Measurements from ENCODE around the gene MOB2. TPM values are rescaled to one million over a fixed set of nuclear protein-coding genes. Genes with fewer than 3 reads are reported as not detected.

The MOB2 gene
- total RNA-seq, 2 experiments from 2014 or later: 37.0 to 38.3 TPM

DNA sequence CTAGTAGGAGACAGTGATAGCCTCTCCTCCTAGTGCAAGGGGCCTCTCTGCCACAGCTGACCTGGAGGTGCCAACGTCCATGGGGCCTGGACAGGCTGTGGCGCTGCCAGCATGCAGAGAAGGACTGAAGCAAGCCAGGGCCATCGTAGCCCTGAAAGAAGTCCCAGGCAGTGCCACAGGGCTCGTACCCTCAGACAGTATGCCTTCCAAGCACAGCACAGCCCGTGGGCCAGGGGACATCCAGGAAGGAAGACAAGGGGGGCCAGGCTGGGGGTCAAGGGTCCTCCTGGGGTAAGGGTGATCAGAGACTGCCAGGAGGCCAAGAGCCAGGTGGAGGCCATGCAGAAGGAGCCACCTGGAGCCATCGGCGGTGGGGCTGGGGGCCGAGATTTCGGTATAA lies 20.4 kb upstream of the MOB2 start:
- H3K36me3 ChIP-seq (ENCODE audit: insufficient read depth, low read length): peaks cover 14% of the 10 kb centered on the region
- Mint-ChIP-seq H3K27ac (no peak overlapping the region), H3K27me3 (no peaks in the 10 kb centered on the region), H3K9me3 (no peaks in the 10 kb centered on the region), H3K36me3 (ENCODE audit: low read depth) (no peaks in the 10 kb centered on the region), H3K4me3 (no peak overlapping the region), H3K4me1 (ENCODE audit: low read depth) (peaks cover 21% of the 10 kb centered on the region)
- intact Hi-C loops (cut with DNase I, micrococcal nuclease): no loop called here
- no peaks in the 10 kb centered on the region for H3K9me3 ChIP-seq (ENCODE audit: control insufficient read depth in 1 of 2, insufficient read depth in 1 of 2, low read length in 2 of 2)
- H3K27ac ChIP-seq (ENCODE audit: low read depth in 1 of 2, low read length in 2 of 2): no peak overlapping the region
- ATAC-seq (ENCODE audit: poor library complexity): no peak
- no peak for DNase-seq
- peaks cover 40% of the 10 kb centered on the region for H3K4me1 ChIP-seq (ENCODE audit: insufficient read depth, low read length)
- POLR2A ChIA-PET: no interaction called here
- TF ChIP-seq, protein P1, sequence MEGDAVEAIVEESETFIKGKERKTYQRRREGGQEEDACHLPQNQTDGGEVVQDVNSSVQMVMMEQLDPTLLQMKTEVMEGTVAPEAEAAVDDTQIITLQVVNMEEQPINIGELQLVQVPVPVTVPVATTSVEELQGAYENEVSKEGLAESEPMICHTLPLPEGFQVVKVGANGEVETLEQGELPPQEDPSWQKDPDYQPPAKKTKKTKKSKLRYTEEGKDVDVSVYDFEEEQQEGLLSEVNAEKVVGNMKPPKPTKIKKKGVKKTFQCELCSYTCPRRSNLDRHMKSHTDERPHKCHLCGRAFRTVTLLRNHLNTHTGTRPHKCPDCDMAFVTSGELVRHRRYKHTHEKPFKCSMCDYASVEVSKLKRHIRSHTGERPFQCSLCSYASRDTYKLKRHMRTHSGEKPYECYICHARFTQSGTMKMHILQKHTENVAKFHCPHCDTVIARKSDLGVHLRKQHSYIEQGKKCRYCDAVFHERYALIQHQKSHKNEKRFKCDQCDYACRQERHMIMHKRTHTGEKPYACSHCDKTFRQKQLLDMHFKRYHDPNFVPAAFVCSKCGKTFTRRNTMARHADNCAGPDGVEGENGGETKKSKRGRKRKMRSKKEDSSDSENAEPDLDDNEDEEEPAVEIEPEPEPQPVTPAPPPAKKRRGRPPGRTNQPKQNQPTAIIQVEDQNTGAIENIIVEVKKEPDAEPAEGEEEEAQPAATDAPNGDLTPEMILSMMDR (IDR thresholded peaks at IDR 0.05): no peak
- H3K4me3 ChIP-seq (ENCODE audit: low read length): no peak overlapping the region
- no peaks in the 10 kb centered on the region for H3K27me3 ChIP-seq (ENCODE audit: control insufficient read depth in 1 of 2, insufficient read depth in 2 of 2, low read length in 2 of 2)
- CTCF ChIA-PET: no interaction called here

DNA sequence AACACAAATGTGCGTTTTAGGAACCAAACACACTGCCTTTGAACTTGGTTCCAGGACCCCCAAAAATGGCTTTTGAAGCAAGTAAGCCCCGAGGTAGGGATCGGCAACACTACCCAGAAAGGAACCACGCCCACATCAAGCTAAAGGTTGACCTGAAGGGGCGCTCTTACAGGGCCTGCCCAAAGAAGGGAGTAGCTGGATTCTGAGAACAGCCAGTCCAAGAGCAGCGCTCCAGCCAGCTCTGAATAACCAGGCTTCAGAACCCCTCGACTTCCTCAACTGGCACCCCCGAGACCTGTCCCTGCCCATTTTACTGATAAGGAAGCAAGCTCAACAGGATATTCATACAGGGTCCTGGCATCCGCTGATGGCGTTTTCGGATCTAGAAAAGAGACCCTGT lies 18.9 kb upstream of the MOB2 start:
- DNase-seq (no peak), ATAC-seq (ENCODE audit: poor library complexity) (no peak)
- Histone ChIP-seq H3K27ac (ENCODE audit: low read depth in 1 of 2, low read length in 2 of 2) (no peak overlapping the region), H3K9me3 (ENCODE audit: control insufficient read depth in 1 of 2, insufficient read depth in 1 of 2, low read length in 2 of 2) (no peaks in the 10 kb centered on the region), H3K36me3 (ENCODE audit: insufficient read depth, low read length) (peaks cover 14% of the 10 kb centered on the region), H3K4me3 (ENCODE audit: low read length) (no peak overlapping the region), H3K27me3 (ENCODE audit: control insufficient read depth in 1 of 2, insufficient read depth in 2 of 2, low read length in 2 of 2) (no peaks in the 10 kb centered on the region), H3K4me1 (ENCODE audit: insufficient read depth, low read length) (peaks cover 37% of the 10 kb centered on the region)
- intact Hi-C loops (cut with DNase I, micrococcal nuclease): no loop called here
- TF ChIP-seq, protein P1 (IDR thresholded peaks at IDR 0.05): no peak
- CTCF ChIA-PET: interaction anchor here (1.1 kb wide), 1 partner anchor 70 kb away, joined by 3 read pairs; no protein-coding TSS in a partner anchor
- Mint-ChIP-seq H3K9me3 (no peaks in the 10 kb centered on the region), H3K4me1 (ENCODE audit: low read depth) (peaks cover 31% of the 10 kb centered on the region), H3K36me3 (ENCODE audit: low read depth) (peaks cover 10% of the 10 kb centered on the region), H3K4me3 (no peak overlapping the region), H3K27me3 (no peaks in the 10 kb centered on the region), H3K27ac (no peak overlapping the region)
- POLR2A ChIA-PET: no interaction called here

DNA sequence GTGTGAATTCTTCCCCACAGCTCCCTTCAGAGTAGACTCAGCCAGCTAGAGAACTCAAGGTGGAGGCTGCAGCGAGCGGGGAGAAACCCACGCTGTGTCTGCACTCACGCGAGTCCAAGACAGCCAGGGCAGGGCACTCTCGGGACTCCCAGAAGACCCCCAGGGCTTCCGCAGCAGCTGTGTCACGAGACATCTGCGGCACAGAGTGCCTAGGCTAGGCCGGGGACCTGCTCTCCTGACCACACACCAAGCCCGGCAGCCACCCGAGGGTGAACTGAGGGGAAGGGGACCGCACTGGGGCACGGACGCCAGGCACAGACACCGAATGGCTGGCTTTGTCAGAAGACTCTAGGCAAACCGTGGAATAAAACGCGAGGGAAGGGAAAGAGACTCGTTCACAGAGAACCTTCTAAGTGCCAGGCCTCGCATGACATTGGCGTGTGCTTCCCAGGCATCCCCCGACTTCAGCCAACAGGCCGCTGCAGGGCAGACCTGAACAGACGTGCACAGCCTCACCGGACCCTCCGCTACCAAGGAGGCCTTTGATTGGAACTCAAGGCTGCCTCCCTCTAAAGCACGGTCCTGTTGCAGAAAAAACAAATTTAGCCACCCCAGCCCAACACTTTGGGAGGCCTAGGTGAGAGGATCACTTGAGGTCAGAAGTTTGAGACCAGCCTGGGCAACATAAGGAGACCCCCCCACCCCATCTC lies 18.2 kb upstream of the MOB2 start:
- Mint-ChIP-seq H3K4me1 (ENCODE audit: low read depth) (peaks cover 37% of the 10 kb centered on the region), H3K4me3 (no peak overlapping the region), H3K36me3 (ENCODE audit: low read depth) (peaks cover 12% of the 10 kb centered on the region), H3K9me3 (no peaks in the 10 kb centered on the region), H3K27ac (no peak overlapping the region), H3K27me3 (no peaks in the 10 kb centered on the region)
- H3K4me3 ChIP-seq (ENCODE audit: low read length): no peak overlapping the region
- TF ChIP-seq, protein P1 (IDR thresholded peaks at IDR 0.05): no peak
- ChIA-PET POLR2A (no interaction called here), CTCF (no interaction called here)
- intact Hi-C loops (cut with DNase I, micrococcal nuclease): no loop called here
- peaks cover 0 to 3% of the 10 kb centered on the region in 2 experiments for H3K9me3 ChIP-seq (ENCODE audit: control insufficient read depth in 1 of 2, insufficient read depth in 1 of 2, low read length in 2 of 2)
- H3K36me3 ChIP-seq (ENCODE audit: insufficient read depth, low read length): peaks cover 19% of the 10 kb centered on the region
- peaks cover 37% of the 10 kb centered on the region for H3K4me1 ChIP-seq (ENCODE audit: insufficient read depth, low read length)
- ATAC-seq (ENCODE audit: poor library complexity): no peak
- no peaks in the 10 kb centered on the region for H3K27me3 ChIP-seq (ENCODE audit: control insufficient read depth in 1 of 2, insufficient read depth in 2 of 2, low read length in 2 of 2)
- no peak overlapping the region for H3K27ac ChIP-seq (ENCODE audit: low read depth in 1 of 2, low read length in 2 of 2)
- DNase-seq: no peak
